HG02571 (cell line): ENCODE measurements around the gene SLC35F3.
"Not testable (repeated sequence)": the region's sequence is repeated elsewhere in the genome, so short reads cannot be mapped to it uniquely, and the experiment has no call there.

Experiments used
- ATAC-seq: cut with Tn5 transposase; IDR thresholded peaks from one replicate; pipeline ENCODE4 v1.9.1; 2021; ENCODE audit warnings: mild to moderate bottlenecking, moderate library complexity; ENCODE audit not compliant: unreplicated experiment

The SLC35F3 gene

DNA sequence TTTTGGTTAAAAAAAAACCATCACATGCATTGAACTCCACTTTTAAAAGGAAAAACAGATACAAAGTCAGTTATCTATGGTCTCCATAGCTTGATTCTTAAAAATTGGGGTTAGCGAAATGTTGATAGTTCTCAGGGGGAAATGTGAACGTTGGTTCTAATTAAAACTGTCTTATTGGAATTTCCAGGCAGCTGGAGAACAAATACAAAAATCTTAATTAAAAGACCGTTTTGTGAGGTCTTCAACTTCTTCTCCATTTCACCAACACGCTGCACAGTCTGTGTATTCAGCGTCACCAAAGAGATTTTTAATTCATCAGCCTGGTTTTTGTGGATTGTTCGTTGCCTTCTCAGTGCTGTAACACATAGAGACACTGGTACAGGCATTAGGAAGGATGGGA lies 369.5 kb downstream of the SLC35F3 start:
- no peak for ATAC-seq

DNA sequence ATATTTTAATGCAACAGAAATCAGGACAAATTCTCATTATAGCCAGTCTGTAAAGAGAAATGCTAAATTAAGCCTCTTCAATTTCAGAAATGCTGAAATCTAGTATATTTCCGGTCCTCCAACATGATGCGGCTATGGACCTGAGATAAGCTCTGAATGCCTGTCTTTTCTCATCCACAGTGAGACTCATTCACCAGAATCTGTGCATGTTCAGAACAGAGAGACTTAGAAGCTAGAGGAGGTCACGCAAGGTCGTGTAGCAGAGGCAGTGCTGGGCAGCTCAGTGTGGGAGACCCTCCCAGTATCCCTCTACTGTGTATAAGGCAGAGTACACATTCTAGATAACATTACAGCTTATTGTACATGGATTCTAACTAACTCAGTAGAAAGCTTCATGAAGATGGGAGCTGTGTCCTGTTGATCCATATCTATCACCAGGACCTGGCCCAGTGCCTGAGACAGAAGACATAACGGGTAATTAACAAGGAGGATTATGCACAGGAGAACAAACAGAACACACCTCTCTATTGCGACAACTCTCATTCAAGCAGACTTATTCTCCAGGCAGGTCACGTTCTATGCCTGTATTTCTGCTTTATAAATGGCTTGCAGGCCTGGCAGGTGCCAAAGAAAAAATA lies 371.8 kb downstream of the SLC35F3 start:
- no peak for ATAC-seq

DNA sequence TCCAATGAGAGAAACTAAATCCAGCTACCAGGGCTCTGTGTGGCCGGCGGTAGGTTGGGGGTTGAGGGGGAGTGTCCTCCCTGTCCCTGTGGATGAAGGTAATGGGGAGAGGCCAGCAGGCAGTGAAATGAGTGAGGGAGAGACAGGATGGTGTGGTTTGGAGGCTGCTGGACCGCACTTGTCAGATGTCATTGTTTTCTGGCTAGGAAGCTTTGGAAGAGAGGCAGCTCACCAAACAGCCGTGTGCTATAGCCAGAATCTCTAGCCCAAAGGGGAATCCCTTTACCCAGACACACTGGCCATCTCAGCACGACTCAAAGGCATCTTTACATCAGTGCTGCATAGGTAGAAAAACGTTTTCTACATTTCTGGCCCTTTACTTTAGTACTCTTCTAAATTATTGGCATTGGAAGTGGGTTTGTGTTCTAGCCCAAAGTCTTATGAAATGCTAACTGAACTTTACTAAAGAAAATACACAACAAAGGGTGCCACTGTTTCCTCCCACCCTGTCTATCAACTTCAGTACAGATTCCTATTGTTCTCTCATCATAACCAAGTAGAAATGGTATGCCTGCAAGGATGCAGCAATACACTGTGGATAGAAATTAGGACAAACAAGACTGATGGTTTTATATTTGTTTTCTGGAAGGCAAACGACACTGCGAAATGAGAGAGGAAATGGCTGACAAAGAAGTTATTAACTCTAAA lies 372.8 kb downstream of the SLC35F3 start:
- no peak for ATAC-seq

DNA sequence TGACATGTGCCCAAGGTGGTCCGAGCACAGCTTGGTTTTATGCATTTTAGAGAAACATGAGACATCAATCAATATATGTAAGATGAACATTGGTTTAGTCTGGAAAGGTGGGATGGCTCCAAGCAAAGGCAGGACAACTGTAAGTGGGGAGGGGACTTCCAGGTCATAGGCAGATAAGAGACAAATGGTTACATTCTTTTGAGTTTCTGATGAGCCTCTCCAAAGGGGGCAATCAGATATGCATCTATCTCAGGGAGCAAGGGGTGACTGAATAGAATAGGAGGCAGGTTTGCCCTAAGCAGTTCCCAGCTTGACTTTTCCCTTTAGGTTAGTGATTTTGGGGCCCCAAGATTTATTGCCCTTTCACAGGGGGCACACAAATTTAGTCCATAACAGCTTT lies 374.5 kb downstream of the SLC35F3 start:
- ATAC-seq = no peak

DNA sequence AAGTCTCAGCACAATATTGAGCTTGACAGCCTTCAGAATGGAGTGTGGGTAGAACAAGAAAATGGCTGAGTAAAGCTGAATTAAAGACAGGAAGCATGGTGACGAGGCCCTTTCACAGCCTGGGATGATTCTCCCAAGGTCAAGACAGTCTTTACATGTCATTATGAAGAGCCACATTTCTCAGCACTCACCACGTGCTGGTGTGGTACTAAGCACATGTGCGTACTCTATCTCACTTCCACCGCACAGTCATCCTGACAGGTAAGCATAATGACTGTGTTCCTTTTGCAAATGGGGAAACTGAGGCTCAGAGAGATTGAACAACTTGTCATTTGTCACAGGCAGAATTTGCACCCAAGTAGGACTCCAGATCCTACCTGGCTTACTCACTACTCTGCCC lies 376.0 kb downstream of the SLC35F3 start:
- no peak for ATAC-seq

DNA sequence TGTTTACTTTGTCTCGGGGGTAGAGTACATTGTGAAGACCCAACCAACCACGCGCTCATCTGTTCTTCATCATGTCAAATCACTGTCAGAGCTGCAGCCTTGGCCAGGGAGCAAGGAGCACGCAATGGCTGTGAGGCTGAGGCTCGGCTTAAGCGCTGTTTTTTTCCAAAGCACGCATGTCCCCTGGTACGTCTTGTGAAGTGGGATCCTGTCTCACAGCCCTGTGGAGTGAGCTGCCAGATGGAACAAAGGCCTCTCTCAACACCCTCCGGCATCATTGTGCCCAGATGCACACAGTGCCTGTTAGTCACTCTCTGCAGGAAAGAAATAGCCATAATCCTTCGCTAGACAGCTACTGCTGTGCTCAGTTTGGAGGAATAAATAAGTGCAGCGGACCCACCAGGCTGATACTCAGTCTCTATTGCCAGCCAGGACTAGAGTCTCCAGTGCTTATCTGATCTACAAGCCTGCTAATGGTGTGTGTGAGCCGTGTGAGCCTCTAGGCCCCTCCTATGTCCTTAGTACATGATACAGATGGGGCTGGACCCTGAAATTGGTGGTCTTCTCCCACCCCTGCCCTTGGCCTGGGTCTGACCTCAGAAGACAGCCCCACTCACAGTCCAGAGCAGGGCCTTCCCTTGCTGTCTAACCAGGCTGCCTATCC lies 377.5 kb downstream of the SLC35F3 start:
- ATAC-seq = no peak

DNA sequence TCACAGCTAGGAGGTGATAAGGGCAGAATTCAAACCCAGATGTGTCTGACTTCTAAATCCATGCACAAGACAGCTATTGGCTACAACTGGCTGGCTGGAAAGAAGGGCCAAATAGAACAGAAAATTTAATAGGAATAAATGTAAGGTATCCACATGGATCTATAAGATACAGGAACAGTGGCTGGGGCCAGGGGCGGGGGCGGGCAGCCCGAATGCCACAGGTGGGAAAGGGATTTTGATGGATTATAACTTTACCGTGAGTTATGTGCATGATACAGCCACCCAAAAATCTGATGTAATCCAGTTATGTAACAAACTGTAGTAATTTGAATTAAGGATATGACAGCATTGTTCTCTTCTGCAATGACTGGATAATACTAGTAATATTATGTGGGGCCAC lies 381.7 kb downstream of the SLC35F3 start:
- ATAC-seq = no peak

DNA sequence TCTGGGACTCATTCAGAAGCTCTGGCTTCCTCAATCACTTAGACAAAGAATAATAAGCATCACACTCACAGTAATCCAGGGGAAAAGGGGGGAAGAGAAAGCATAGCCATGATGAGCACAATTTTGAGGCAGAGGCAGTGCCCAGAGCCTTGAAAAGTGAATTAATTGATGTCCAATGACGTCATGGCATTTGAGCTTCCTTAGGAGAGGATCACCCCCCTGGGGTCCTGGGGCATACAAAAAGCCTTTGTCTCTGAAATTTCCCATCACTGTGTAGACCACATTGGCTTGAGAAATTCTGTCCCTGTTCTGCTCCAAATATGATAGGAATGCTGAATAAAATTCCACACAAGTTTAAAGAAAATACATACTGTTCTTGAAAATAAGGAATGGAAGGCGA lies 384.5 kb downstream of the SLC35F3 start:
- no peak for ATAC-seq

DNA sequence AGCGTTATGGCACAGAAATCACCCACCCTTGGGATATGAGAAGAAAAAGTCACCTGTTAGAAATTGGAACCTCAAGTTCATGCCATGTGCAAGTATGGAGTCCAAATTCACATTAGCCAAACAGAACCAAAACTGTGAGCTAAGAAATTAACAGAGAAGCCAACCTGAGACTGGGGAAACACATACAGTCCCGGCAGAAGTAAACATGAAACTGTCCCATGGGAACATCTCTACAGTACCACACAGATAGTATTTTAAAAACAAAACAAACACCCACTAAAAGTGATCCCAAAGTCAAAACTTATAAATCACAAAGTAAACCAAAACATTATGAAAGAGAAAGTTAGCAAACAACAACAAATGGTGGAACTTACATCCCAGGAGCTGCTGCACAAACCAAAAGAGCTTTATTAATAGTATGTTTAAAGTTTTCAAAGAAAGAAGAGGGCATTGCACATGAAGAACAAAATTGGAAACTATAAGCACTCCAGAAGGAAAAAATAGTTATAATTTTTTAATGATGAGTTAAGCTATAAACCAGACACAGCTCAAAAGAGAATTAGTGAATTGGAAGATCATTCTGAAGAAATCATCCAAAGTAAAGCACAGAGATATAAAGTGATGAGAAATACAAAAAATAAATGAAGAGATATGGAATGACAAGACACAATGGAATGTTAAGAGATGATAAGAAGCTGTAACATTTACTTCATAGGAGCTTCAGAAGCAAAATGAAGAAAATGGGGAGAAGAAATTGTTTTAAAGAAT lies 385.2 kb downstream of the SLC35F3 start:
- ATAC-seq = no peak

DNA sequence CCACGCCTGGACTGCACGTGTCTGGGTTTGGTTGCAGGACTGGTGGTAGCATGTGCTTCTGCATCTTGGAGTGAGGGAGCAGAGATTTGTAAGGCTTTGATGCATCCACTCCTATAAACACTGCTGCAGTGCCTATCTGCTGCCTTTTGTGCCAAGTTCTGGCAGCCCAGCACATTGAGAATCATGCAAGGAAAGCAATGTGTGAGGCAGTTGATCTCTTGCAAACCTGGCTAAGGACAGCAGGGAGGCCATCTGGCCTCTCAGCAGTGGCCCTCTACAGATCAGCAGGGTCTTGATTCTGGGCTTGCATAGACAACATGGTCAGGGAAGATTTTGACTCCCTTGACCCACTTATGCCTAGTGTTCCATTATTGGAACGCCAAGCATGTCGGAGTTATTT lies 387.5 kb downstream of the SLC35F3 start:
- no peak for ATAC-seq

DNA sequence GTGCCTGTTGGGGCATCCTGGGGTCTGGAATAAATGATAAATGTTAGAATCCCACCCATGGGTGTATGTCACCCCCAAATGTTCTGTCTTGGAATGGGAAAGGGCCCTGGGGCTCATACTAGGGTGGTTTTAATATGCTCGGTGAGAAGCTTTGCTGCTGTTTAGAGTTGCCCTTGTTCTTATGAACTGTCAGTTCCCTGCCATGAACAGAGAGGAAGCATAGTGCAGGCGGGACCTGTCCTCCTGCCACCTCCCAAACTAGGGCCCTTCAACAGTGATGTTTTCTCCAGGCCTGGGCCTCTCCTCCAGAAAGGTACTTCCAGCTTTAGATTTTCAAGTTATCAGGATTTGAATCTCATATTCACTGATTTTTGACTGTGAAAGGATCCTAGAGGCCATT lies 388.1 kb downstream of the SLC35F3 start:
- no peak for ATAC-seq

DNA sequence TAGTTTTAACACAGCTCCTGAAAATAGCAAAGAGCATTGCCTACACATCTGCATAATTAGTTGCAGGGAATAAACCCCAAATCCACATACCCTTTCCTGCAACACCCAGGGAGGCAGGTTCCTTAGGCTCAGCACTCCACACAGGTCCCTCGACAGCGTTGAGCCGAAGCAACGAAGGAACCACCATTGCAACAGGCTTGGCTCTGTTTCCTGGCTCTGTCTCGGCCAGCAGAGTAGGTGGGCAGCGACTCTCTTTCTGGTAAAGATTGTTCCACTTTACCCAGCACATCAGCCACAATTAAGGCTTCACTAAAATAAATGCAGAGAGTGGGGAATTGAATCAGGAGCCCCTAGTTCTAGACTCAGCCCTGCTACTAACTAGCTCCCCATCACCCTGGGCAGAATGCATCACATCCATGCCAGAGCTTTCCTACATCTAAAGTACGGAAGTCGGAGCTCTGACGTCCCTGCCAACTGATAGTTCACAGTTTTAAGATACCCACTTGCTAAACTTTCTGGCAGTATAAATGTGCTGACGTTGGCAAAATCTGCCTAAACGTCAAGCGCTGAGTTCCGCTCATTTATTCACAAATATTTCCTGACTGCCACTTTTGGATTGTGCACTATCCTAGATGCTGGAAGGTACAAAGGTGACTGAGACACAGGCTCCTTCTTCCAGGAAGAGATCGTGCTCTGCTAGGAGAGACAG lies 389.8 kb downstream of the SLC35F3 start:
- no peak for ATAC-seq

DNA sequence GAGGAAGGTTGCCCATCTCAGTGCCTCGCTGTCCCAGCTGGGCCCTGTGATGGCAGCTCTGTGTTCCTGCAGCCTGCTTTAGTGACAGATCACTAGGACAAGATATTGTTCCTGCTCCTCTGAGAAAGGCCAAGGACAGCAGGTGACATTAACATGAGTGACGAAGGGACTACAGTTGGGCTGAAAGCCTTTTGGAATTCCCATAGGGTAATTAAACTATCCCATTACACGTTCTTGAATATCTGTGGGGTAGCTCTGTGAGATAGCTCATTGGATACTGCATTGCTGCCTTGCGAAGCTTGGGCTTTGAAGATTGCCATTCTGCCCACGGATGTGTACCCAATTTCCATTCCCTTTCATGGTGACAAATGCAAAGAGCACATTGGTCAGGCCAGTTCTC lies 390.6 kb downstream of the SLC35F3 start:
- no peak for ATAC-seq

DNA sequence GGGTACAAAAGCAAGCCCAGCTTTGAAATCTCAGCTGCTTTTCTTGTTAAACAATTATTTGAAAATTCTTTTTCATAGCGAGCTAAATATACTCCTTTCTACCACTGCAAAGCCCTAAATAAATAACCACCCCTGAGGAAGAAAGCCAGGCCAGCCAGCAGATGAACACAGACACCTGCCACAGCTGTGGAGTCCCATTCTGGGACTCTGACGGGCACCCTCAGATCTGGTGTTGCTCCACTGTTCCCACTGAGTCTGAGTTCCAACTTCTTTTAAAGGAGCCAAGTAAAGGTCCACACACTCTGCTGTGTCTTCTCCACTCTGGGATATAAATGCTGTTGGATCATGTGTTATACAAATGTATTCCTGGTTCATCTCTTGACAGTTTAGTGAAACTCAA lies 391.1 kb downstream of the SLC35F3 start:
- no peak for ATAC-seq

DNA sequence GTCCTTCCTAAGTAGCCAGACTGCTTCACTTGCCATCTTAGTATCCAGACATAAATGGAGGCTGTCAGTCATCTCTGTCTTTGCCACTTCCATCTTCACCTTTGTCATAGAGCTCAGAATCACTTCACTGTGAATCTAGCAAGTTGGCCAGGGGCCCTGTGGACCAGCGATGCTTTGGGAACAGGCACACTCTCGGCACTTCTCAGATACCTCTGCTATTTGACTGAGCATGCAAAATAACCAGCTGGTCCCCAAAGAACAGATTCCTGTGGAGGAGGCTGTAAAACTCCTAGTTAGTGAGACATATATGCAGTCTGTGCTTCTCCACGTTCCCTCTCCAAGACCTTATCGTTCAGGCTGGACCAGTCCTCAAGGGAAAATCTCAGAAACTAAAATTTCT lies 392.0 kb downstream of the SLC35F3 start:
- ATAC-seq = no peak

DNA sequence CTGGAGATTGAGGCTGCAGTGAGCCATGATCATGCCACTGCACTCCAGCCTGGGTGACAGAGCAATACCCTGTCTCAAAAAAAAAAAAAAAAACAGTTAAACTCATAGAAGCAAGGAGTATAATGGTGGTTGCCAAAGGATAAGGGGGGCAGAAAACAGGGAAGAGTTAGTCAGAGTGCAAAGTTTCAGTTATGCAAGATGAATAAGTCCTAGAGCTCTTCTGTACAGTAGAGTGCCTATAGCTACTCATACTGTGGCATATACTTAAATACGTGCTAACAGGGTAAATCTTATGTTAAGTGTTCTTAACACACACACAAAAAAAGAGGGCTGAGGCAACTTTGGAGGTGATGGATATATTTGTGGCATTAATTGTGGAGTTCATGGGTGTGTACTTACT lies 393.2 kb downstream of the SLC35F3 start:
- no peak for ATAC-seq

DNA sequence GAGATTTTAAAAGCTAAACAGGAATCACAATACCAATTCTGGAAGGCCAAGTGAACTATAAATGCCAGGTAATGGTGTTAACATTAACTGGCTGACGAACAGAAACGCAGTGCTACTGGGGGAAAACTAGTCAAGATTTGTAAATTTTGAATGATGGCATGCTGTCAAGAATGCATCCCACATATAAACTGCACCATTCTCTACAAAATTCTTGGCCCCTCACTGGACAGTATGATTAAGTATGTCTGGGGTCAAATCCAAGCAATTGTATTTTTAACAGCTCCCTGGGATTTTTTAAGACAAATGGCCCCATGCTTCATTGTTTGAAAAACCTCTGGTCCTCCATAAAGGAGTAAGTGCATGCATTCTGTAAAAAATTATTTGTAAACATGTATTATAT lies 395.6 kb downstream of the SLC35F3 start:
- no peak for ATAC-seq

DNA sequence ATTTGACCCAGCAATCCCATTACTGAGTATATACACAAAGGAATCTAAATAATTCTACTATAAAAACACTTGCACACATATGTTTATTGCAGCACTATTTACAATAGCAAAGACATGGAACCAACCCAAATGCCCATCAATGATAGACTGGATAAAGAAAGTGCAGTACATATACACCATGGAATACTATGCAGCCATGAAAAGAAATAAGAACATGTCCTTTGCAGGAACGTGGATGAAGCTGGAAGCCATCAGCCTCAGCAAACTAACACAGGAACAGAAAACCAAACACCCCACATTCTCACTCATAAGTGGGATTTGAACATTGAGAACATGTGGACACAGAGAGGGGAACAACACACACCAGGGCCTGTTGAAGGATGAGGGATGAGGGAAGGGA lies 397.2 kb downstream of the SLC35F3 start:
- not testable (repeated sequence) for ATAC-seq

DNA sequence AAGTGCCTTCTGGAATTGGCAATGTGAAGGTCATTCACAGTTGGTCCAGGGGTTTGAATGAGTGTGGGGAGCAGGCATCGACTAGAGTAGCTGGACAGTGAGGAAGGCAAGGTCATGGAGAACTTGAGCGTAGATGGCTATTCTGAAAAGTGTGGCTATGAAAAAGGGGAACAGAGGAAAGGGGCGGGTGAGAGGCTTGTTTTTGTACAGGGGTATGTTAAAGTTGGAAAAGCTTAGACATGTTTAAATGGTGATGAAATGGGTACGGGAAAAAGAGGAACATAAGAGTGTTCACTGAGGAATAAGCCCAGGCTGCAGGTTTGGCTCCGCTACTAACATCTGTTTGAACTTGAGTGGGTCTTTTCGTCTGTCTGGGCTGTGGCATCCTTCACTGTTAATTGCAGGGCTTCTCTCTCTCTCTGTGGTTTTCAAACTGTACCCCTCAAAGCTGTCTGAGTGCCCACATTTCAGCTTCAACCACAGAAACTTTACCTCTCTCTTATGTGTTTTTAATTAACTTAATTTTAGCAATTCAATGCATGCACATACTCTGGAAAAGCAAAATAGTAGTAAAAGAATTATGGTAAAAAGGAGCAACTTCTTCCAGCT lies 398.0 kb downstream of the SLC35F3 start:
- ATAC-seq = no peak

DNA sequence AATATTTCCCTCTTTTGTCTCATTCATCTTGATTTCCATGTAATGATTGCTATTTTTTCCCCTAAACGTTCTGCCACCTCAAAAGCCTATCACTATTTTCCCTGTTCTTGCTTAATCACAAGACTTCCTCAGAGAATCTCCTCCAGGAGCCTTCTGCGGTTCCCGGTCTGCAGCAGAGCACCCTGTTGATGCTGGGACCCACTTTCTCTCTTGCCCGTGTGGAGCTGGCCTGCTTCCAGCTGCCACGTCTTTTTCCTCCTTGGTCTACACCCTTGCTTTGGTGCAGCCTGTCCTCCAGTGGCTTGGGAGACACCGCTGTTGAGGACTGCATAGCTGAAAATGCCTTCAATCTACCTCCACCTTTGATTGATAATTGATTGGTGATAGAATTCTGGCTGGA lies 398.8 kb downstream of the SLC35F3 start:
- ATAC-seq = no peak

DNA sequence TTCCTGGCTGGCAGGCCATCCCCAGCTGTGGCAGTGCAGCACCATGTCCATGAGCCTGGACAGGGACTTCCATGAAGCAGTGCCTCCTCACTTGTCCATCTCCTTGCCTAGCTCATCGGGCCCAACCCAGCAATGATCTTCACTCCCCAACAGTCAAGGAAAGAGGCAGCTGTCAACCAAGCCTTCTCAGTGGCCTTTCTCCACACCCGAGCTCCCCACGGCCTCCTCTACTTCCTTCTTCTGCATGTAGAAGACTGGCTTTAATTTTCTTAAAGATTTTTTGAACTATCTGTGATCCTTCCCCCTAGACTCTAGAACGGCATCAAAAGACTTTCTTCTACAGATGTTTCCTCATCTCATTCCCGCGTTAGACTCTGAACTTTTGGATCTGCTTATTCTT lies 403.2 kb downstream of the SLC35F3 start:
- ATAC-seq = no peak
